HCT116 (cell line): ENCODE data around the gene EPS8L2. TPM values are rescaled to one million over a fixed set of nuclear protein-coding genes. Genes with fewer than 3 reads are reported as not detected.

ENCODE experiments used
- ATAC-seq: fragments of 200-7000 bp; cut with Tn5 transposase; 2 replicates; pipeline ENCODE4 v1.9.1; 2020; ENCODE audit warnings: mild to moderate bottlenecking, moderate library complexity
- BruUV-seq: library from RNA; stranded (reverse); fragments of 400-500 nt; replicated peaks from 2 replicates; lab custom pipeline; 2021; lab: Mats Ljungman, UMichigan
- CTCF ChIA-PET: fragments of 300-600 bp; sonication (Branson Sonifier 250); formaldehyde crosslinking; loops from one replicate; lab custom pipeline; 2021; ENCODE audit warnings: antibody characterized with exemption; lab: Charles Lee
- POLR2A ChIA-PET: fragments of 300-600, 350-600 bp; sonication (Branson Sonifier 250); formaldehyde crosslinking; loops from one replicate; lab custom pipeline; 2021; ENCODE audit warnings: antibody characterized with exemption; lab: Charles Lee
- RAD21 ChIA-PET, 2 experiments: fragments of 300-600 bp; sonication (Branson Sonifier 250); formaldehyde crosslinking; loops; one replicate each; lab custom pipeline; 2023; ENCODE audit warnings: low total read pairs in 2 of 2; ENCODE audit not compliant: uncharacterized antibody in 2 of 2, unreplicated experiment in 2 of 2, low non-redundant PET in 1 of 2; lab: Charles Lee
- DNase-seq: peaks from one replicate; pipeline ENCODE4 v3.0.0-alpha.2; 2010; ENCODE audit warnings: low read depth, low spot score
- H2AFZ ChIP-seq: fragments of 200-600 bp; shearing (Covaris generic), sonication (generic); 2 replicates; pipeline ENCODE4 v1.6.1; 2017; ENCODE audit warnings: low read depth, mixed run types, mixed read lengths, antibody characterized with exemption, low read length; ENCODE audit not compliant: poor library complexity, severe bottlenecking
- H3K27ac ChIP-seq: 2 replicates; pipeline ENCODE4 v1.5.1; 2012; ENCODE audit warnings: low read depth, low read length
- H3K27me3 ChIP-seq: fragments of 200-600 bp; sonication (generic); 2 replicates; pipeline ENCODE4 v1.6.1; 2016; ENCODE audit warnings: mixed run types, low read length, mixed read lengths; ENCODE audit not compliant: insufficient read depth
- H3K36me3 ChIP-seq, 2 experiments: fragments of 200-500 bp in 1 of 2; fragments of 200-600 bp in 1 of 2; sonication (Bioruptor generic) in 1 of 2; sonication (generic) in 1 of 2; 2 replicates each; pipeline versions ENCODE4 v1.5.1 to v1.6.1; 2014 to 2016; ENCODE audit warnings: low read length in 2 of 2, inconsistent platforms in 1 of 2, mixed read lengths in 1 of 2, mixed run types in 1 of 2; ENCODE audit not compliant: insufficient read depth in 2 of 2, control insufficient read depth in 1 of 2
- H3K4me1 ChIP-seq, 2 experiments: fragments of 200-600 bp in 1 of 2; sonication (generic) in 1 of 2; 2 replicates each; pipeline versions ENCODE4 v1.5.1 to v1.6.1; 2012 to 2017; ENCODE audit warnings: low read length in 2 of 2, inconsistent platforms in 1 of 2, mild to moderate bottlenecking in 1 of 2, mixed read lengths in 1 of 2, mixed run types in 1 of 2, moderate library complexity in 1 of 2; ENCODE audit not compliant: insufficient read depth in 2 of 2, control insufficient read depth in 1 of 2
- H3K4me2 ChIP-seq: fragments of 200-600 bp; sonication (generic); 2 replicates; pipeline ENCODE4 v1.6.1; 2017; ENCODE audit warnings: mixed run types, low read length, mixed read lengths
- H3K4me3 ChIP-seq, 2 experiments: fragments of 200-600 bp in 1 of 2; sonication (generic) in 1 of 2; replicated peaks in 1 of 2; 2 replicates each; pipeline ENCODE4 v1.5.1; 2011 to 2016; ENCODE audit warnings: low read length in 2 of 2, control low read depth in 1 of 2, low read depth in 1 of 2, mild to moderate bottlenecking in 1 of 2, mixed read lengths in 1 of 2, mixed run types in 1 of 2
- H3K79me2 ChIP-seq: fragments of 200-600 bp; sonication (generic); 2 replicates; pipeline ENCODE4 v1.6.1; 2017; ENCODE audit warnings: mild to moderate bottlenecking, mixed run types, low read length, moderate library complexity, mixed read lengths; ENCODE audit not compliant: insufficient read depth
- H3K9ac ChIP-seq: fragments of 200-600 bp; sonication (generic); 2 replicates; pipeline ENCODE4 v1.6.1; 2016; ENCODE audit warnings: low read length, mixed read lengths
- H3K9me2 ChIP-seq: fragments of 200-600 bp; sonication (generic), shearing (Covaris generic); 2 replicates; pipeline ENCODE4 v1.6.1; 2017; ENCODE audit warnings: mixed run types, mild to moderate bottlenecking, moderate library complexity; ENCODE audit not compliant: insufficient read depth
- H3K9me3 ChIP-seq, 2 experiments: fragments of 200-500 bp in 1 of 2; fragments of 200-600 bp in 1 of 2; sonication (Bioruptor generic) in 1 of 2; sonication (generic) in 1 of 2; 2 replicates each; pipeline ENCODE4 v1.6.1; 2014 to 2017; ENCODE audit warnings: low read length in 2 of 2, mixed read lengths in 2 of 2, inconsistent platforms in 1 of 2, low read depth in 1 of 2, mild to moderate bottlenecking in 1 of 2, mixed run types in 1 of 2, moderate library complexity in 1 of 2; ENCODE audit not compliant: control insufficient read depth in 1 of 2, insufficient read depth in 1 of 2
- H4K20me1 ChIP-seq: fragments of 200-600 bp; sonication (generic), shearing (Covaris generic); 2 replicates; pipeline ENCODE4 v1.6.1; 2017; ENCODE audit warnings: mixed run types, mild to moderate bottlenecking, moderate library complexity; ENCODE audit not compliant: insufficient read depth
- ATF3 ChIP-seq: IDR thresholded peaks from 2 replicates; pipeline ENCODE4 v1.6.1; 2012
- CTCF ChIP-seq, 3 experiments: fragments of 200-600 bp in 1 of 3; sonication (generic) in 1 of 3; IDR thresholded peaks in 2 of 3; conservative IDR thresholded peaks in 1 of 3; 2 replicates each; pipeline ENCODE4 v1.5.1; 2012 to 2017; ENCODE audit warnings: low read depth in 2 of 3, low read length in 2 of 3, antibody characterized with exemption in 1 of 3, borderline replicate concordance in 1 of 3, control low read depth in 1 of 3, mild to moderate bottlenecking in 1 of 3, mixed read lengths in 1 of 3, mixed run types in 1 of 3, moderate library complexity in 1 of 3; ENCODE audit not compliant: insufficient read depth in 1 of 3
- EGR1 ChIP-seq: IDR thresholded peaks from 2 replicates; pipeline ENCODE4 v1.6.1; 2012; ENCODE audit warnings: low read depth
- JUND ChIP-seq: IDR thresholded peaks from 2 replicates; pipeline ENCODE4 v1.6.1; 2012
- POLR2A ChIP-seq: IDR thresholded peaks from 2 replicates; pipeline ENCODE4 v1.7.0; 2011; ENCODE audit warnings: borderline replicate concordance; ENCODE audit not compliant: insufficient read depth, insufficient read length; ENCODE audit errors: extremely low read depth
- POLR2AphosphoS5 ChIP-seq: IDR thresholded peaks from 2 replicates; pipeline ENCODE4 v1.6.1; 2011; ENCODE audit warnings: mild to moderate bottlenecking, low read depth, low read length, moderate library complexity
- RAD21 ChIP-seq: IDR thresholded peaks from 2 replicates; pipeline ENCODE4 v1.6.1; 2012; ENCODE audit warnings: low read depth, mild to moderate bottlenecking
- SP1 ChIP-seq: IDR thresholded peaks from 2 replicates; pipeline ENCODE4 v1.6.1; 2012; ENCODE audit warnings: low read depth
- intact Hi-C: fragments of 100-400 bp; cut with micrococcal nuclease; formaldehyde crosslinking; loops from 2 replicates; pipeline ENCODE4 v1.10.0; 2022
- total RNA-seq: library from RNA; stranded (reverse); gene quantifications from one replicate; pipeline ENCODE4 v1.2.1, GENCODE V29; 2021; ENCODE audit not compliant: unreplicated experiment

EPS8L2 gene
- total RNA-seq, 1 experiment from 2014 or later: 157 TPM

GRCh38 chr11:665704-666281 is 40.2 kb upstream of the EPS8L2 start:
- Histone ChIP-seq H3K36me3 (no peaks in the 10 kb centered on the region; a peak in 1 of 4 replicates), H3K4me2 (no peak overlapping the region), H3K9ac (no peak overlapping the region), H3K4me1 (no peaks in the 10 kb centered on the region), H2AFZ (no peak overlapping the region), H3K27me3 (no peaks in the 10 kb centered on the region), H3K79me2 (peaks cover 3% of the 10 kb centered on the region; the same call in 1 of the 2 replicates), H3K9me3 (no peaks in the 10 kb centered on the region), H3K27ac (no peak overlapping the region), H4K20me1 (no peaks in the 10 kb centered on the region), H3K9me2 (no peaks in the 10 kb centered on the region), H3K4me3 (no peak overlapping the region)
- intact Hi-C loops: no loop called here
- DNase-seq: no peak
- no peak for TF ChIP-seq JUND
- TF ChIP-seq CTCF (IDR thresholded peaks at IDR 0.05 in 2 of 3, conservative IDR thresholded peaks at IDR 0.05 in 1 of 3; ENCODE audit: borderline replicate concordance in 1 of 3, insufficient read depth in 1 of 3, low read depth in 2 of 3, low read length in 2 of 3): no peak
- TF ChIP-seq RAD21: no peak
- TF ChIP-seq EGR1: no peak
- TF ChIP-seq POLR2A: no peak
- no TSS peak for BruUV-seq
- ChIA-PET POLR2A (no interaction called here), CTCF (no interaction called here), RAD21 (no interaction called here)
- no peak for ATAC-seq

- H4K20me1 ChIP-seq: no peaks in the 10 kb centered on the region
- no peak overlapping the region for H3K27ac ChIP-seq
- POLR2A ChIA-PET: no interaction called here
- DNase-seq: no peak
- RAD21 ChIA-PET: no interaction called here
- no TSS peak for BruUV-seq
- no peaks in the 10 kb centered on the region for H3K27me3 ChIP-seq
- no peaks in the 10 kb centered on the region for H3K9me3 ChIP-seq
- ATAC-seq: no peak
- CTCF ChIA-PET: no interaction called here
- H3K4me2 ChIP-seq: no peak overlapping the region
- no peak overlapping the region for H3K9ac ChIP-seq
- peaks cover 14 to 25% of the 10 kb centered on the region in 2 experiments for H3K36me3 ChIP-seq
- intact Hi-C loops: no loop called here
- no peaks in the 10 kb centered on the region; a peak in 1 of 4 replicates for H3K4me1 ChIP-seq
- H3K9me2 ChIP-seq: no peaks in the 10 kb centered on the region
- no peaks in the 10 kb centered on the region for H3K79me2 ChIP-seq
- TF ChIP-seq ATF3: no peak
- no peak for TF ChIP-seq POLR2AphosphoS5
- TF ChIP-seq SP1: no peak
- TF ChIP-seq, all 23 proteins: peak for 0
- Histone ChIP-seq H3K4me3 (no peak overlapping the region), H2AFZ (no peak overlapping the region)
Observed at GRCh38 chr11:673866-674265, 32.2 kb upstream of the EPS8L2 start.
